Measurements from ENCODE around the gene DRD3. TPM values are rescaled to one million over a fixed set of nuclear protein-coding genes. Genes with fewer than 3 reads are reported as not detected.

Gene DRD3
- total RNA-seq (2014; rRNA removed): not detected in 2 replicates
- not detected for polyA plus RNA-seq (2012)

DNA sequence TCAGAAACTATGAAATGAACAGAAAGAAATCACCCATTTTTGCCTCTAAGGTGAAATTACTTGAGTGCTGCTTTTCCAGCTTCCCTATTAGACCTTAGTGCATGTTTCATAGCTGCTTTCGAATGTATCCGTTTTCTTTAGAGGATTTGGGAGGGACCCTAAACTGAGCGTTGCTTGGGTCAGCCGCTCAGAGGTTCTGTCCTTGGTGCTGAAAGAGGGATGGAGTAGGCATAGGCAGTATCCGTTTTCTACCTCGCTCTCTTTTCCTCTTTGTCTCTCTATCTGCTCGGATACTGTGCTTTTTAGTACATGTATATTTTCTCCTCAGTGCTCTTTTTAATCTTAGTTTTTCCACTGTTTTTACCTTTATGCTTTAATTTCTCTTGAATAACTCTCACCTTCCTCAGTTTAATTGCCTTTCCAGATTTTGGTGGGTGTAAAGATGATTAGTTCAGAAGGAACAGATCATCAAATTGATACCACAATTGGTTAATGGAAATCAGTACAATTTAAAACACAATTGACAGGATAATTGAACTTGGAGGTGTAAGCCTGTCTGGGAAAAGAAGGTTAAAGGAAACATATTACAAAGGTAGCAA, at the start of gene DRD3:
DRD3 (minus strand) TSS at position 283 of the 599 bp plus-strand sequence. CDS start 7,060 bp downstream, outside the sequence.
- DNase-seq (ENCODE audit: low read depth): peak; percentile 36

DNA sequence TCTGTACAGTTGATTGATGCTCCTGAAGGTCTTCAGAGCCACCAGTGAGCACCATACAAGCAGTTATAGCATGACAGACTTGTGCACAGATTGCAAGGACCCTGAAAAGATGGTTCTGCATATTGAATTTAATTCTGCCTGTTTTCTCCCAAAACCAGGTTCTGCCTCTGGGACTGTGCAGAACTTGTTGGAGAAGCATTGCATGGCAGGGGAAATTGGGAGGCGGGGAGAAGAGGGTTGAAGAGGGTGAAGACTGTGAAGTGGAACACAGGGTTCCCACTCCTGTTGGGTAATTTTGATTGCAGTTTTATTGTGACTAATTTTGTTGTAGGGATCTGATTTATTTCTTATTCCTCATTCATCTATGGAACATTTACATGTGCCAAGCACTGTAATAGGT, 48.2 kb upstream of the DRD3 start:
- no peak for DNase-seq (ENCODE audit: low read depth)

DNA sequence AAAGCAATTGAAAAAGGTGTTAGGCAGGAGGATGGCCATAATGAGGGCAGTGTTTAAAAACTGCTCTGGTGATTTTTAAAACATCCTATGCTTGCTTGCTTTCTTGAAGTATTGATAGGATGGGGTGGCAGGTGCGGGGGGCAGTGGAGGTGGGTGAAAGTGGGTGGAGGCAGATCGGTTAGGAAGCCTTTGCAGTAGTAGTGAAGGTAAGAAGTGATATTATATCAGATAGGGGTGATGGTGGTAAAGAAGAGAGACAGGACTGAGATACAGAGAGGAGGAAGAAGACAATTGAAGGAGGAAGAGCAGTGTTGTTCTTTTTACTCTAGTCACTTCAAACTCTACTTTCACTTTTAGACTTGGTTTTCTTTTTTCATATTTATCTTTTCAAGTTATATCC, 47.5 kb upstream of the DRD3 start:
- no peak for DNase-seq (ENCODE audit: low read depth)

DNA sequence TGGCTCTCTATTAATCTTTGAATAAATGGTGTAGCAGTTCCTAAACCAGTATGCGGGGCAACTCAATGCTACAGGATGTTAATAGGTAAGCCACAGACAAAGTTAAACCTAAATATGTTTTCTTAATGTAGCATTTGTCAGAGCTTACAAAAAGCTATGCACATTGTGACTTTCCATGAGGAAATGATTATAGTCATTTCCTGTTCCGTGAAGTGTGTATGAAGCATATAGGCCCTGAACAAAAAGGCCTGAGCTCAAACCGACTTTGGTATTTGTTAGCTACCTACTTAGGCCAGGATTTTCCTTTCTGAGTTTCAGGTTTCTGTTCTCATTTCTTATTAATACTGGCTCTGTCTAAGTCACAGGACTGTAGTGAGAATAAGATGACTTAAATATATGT, 44.3 kb upstream of the DRD3 start:
- DNase-seq (ENCODE audit: low read depth): no peak

DNA sequence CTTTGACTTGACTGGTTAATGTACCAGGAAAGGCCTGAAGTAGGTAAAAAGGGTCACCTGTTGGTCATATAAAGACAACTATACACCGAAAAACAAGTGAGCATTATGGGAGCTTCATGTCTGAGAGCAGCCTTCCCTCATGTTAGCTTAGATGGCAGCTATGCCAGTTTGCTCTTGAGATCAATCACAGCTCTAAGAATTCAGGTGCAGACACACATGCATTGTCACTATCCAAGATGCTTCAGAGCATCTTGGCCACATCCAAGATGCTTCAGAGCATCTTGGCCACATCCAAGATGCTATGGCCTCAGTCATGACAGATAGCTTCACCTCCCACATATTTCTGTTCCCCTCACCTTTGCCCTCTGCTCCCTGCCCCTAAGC, 43.0 kb upstream of the DRD3 start:
- DNase-seq (ENCODE audit: low read depth): no peak

DNA sequence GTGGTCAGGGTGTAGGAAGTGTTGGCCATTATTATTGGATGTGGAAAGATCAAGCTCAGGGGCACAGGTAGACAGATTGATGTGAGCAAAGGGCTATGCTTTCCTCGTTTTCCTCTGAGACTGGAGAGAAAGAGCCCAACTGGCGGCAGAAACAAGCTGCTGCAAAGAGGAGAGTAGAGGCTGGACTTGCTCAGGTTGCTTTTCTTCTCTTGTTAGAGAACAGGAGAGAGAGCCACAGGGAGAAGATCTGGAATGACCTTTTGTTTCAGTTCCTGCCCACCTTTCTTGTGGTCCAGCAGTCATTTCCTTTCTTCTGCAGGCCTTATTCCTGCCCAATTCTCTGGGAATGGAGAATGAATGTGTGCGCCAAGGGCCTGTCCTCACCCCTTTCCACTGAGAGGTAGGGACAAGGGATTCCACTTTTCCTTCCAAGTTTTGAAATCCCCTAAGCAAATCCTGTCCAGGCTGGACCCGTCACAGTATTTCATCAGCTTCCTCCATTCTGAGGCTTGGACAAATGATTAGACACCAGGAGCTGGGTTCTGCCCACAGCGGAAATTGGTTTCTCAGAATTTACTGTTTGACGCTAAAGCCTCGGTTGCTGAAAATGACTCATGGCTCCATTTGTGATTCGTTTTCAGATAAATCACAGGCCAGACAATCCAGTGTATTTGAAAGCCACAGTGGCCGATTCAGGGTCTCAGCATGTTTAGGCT, 42.5 kb upstream of the DRD3 start:
- DNase-seq (ENCODE audit: low read depth): no peak

DNA sequence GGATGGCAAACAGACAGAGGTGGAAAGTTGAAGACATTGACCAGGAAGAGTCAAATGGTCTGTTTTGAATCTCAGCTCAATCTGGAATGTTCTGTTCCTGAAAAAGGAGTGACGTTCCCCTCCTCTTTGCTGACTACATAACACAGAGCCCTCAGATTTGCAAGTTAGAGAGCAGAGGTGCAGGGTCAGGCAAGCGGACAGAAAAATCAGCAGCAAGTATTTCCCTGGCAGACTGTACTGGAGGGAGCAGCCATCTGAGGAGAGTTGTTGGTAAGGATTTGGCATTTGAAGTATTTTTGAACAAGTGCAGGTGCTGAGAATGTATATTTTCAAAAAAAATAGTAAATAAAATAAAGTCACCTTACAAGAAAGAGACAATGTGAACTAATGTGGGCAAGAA, 40.9 kb upstream of the DRD3 start:
- DNase-seq (ENCODE audit: low read depth): no peak

DNA sequence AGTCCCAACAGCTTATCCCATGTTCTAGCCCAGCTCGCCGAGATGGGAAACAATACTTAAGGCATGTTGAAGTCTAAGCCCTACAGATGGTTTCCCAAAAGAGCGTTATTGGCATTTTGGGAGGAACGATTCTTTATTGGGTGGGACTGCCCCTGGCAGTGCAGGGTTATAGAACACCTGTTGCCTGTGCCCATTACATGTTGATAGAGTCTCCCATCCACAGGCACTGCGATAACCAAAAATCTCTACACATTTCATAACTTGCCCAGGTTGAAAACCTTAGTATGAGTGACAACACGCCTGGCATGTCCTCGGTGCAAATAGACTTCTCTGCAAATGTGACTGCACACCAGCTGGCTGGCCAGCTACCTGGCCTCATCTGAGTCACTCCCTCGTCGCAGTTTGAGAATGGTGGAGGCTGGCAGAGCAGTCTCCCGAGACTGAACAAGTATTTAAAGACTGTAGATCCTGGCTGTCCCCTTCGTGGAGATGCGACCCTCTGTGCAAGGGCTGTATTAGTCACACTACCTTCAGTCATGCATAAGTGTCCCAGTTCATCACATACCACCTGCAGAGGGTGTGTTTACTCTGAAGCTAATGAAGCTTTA, 39.8 kb upstream of the DRD3 start:
- no peak for DNase-seq (ENCODE audit: low read depth)

DNA sequence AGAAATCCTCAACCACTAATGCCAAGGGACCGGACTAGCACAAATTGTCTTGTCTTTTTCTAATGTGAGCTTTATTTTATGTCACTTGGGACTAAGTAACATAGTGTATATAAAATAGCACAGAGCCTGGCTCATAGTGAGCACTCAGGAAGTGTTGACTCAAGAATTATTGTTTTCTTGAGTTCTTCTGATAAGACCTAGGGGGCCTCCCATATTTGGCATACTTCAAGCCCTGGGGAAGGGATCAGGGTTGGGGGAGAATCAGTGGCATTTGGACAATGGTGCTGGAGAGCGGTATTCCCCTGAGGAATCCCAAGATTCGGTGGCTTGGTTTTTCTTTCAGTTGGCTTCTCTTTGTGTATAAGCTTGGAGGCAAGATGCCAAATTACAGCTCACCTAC, 39.2 kb upstream of the DRD3 start:
- no peak for DNase-seq (ENCODE audit: low read depth)

DNA sequence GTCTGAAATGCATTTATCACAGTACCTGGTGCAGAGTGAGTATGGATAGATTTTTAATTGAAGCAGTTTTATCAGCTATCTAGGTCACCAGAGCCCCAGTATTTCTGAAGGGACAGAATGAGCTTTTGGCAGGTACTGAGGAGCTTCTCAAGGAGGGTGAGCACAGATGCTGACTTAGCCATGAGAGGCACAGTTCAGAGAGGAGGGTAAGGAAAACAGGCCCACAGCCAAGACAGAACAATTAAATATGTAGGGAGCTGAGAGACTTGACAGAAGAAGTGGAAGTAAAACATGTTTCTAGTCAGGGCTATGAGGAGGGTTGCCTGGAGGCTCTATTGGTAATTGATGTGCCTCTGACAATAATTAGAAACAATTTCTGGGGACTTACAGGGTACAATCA, 38.4 kb upstream of the DRD3 start:
- no peak for DNase-seq (ENCODE audit: low read depth)

DNA sequence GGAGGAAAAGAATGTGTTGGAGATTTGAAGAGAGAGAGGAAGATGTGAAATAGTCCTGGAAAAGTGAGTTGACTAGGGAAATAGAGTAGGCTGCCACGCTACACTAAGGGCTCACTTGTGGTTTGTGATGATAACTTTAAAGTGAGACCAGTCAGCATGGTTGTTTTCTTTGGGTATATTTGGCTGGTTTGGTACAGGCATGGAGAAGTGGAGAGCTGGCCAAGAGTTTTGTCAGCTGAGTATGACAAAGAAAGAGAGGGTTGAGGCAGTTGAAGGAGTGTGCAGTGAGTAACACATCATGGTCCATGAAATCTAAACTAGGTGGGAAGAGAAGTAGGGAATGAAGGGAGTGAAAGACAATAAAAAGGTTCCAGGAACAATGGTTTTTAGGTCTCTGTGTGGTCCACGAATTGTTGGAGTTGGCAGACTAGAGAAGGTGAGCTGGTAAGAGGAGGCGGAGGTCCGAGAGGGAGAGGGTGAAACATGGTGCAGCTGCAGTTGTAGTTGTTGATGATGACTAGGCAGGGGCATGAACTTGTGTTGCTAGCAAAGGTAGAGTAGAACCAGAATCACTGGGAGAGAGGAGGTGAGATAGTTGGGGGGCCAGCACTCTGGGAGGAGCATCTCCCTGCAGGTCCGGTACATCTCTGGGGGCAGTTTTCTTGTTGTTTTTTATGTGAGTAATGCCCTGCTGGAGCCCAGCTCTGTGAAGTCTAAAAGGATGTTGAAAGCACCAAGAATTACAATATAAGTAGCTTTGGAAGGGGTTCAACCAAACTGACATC, 37.5 kb upstream of the DRD3 start:
- DNase-seq (ENCODE audit: low read depth): peak; percentile 8

DNA sequence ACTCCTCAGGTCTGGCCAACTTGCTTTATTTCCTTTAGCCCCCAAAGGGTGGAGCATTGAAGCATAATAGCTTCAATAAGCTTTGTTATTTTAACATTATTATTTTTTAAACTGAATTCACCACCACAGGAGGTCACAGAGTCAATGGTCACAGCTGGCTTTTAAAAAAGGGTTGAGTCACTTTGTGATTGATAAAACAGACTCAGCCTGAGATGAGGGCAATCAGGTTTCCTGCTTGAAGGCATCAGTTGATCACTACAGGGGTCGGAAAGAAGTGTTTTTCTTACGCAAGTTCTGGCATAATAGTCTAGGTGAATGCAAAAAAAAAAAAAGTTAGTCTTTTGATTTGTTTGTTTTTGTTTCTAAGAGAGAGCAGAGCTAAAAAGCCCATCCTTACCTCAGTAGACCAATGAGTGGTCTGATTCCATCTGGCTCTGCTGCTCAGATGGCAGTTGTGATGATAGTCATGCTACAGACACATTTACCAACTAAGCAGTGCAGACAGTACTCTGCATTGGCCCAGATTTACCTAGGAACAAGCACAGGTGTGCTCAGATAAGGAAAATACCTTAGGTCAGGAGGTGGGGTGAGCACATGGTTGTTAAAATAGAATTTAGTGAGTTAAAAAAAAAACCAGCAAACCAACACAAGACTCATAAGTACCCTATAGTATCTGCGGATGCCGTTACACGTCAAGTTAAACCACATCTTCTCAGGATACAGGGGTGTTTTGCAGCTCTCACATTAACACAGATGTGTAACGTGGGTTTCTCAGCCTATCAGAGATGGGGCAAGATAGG, 35.9 kb upstream of the DRD3 start:
- no peak for DNase-seq (ENCODE audit: low read depth)

DNA sequence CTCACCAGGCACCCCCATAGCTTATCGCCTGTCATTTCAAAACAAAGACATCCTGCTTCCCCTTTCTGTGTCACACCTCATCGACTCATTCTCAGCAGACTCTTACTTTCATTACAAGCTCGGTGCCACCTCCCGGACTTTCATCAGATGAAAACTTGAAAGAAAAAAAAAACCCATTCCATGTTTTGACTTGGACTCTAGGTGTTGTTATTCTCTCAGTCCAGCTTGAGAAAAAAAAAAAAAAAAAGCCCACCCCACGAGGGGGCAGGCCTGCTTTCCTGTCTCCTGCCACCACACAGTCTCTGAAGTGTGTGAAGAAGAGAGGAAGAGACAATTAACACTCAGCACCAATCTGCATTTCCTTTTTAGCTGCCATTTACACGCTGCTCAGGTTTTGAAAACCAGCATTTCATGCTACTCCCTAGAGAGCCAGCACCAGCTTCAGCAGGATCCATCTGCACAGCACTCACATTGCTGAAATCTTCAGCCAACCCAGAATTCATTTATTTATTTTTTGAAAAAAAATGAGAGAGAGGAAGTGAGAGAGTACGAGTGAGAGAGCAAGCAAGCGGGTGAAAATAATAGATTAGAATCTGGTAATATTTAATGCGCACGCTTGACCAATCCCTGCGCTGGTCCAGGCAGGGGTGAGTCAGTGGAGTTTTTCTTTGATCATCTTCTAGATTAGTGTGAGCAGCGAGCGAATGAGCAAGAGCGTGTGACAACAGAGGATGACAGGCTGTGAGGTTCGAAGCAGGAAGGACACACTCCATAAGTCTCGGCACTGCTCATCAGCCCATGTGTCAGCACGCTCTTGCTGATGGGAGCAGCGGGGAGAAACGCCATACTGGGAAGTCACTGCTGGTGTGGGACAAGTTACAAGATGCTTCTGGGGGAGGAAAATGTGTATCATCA, 35.0 kb upstream of the DRD3 start:
- DNase-seq (ENCODE audit: low read depth): peak; percentile 71

DNA sequence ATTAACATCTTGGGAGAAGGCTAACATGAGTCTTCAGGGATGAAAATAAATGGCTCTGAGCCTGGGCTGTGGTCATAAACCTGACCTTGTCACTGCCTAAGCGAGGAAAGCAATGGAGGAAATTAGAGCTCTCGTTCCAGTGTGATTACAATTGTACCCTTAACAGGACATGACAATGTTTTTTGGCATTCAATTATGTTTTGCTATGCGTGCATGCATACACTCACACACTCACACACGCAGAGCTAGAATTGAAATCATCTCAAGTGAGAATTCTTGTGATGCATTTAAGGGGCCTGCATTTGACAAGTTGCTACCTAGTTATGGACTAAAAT, 34.4 kb upstream of the DRD3 start:
- DNase-seq (ENCODE audit: low read depth): peak; percentile 31

DNA sequence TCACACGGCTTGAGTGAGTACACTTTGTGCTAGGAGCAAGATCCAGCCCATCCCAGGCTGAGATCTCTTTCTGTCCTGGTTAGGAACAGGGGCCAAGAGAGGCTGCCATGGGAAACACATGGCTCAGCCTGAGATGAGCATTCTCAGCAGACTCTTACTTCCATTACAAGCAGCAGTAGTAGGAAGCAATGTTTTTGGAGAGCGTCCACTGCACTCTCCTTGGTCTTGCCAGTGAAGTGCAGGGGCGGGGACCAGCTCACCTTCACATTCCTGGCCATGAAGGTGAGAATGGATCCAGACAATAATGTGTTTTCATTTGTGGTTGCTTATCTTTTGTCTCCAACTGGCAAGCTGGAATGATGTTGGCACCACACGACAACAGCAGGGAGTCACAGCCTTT, 33.8 kb upstream of the DRD3 start:
- DNase-seq (ENCODE audit: low read depth): no peak

DNA sequence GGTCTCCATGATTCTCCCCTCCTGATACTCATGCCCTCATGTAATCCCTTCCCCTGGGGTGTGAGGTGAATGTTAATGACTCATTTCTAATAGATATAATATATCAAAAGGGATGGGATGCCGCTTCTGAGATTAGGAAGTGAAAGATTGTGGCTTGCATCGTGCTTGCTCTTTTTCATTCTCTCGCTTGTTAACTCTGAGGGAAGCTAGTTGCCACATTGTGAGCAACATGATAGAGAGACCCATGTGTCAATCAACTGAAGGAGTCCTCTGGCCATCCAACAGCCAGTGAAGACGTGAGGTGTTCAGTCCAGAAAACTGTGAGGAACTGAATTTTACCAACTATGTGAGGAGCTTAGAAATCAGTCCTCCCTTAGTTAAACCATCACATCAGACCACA, 28.9 kb upstream of the DRD3 start:
- DNase-seq (ENCODE audit: low read depth): no peak

DNA sequence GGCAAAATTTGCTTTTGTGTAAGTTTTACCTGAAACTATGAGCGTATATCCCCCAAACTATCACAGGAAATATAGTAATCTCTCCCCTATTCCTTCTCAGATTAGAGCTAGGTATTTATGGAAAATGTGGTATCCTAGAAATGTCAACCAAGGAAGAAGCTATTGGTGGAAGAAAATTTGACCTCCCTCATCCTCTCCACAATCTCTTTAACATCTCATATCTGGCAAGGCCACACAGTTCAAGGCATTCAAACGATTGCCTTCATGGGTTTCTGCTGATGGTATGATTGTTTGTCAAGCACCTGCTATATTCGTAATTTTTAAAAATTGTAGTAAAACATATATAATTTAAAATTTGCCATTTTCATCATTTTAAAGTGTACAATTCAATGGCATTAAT, 27.5 kb upstream of the DRD3 start:
- DNase-seq (ENCODE audit: low read depth): no peak

DNA sequence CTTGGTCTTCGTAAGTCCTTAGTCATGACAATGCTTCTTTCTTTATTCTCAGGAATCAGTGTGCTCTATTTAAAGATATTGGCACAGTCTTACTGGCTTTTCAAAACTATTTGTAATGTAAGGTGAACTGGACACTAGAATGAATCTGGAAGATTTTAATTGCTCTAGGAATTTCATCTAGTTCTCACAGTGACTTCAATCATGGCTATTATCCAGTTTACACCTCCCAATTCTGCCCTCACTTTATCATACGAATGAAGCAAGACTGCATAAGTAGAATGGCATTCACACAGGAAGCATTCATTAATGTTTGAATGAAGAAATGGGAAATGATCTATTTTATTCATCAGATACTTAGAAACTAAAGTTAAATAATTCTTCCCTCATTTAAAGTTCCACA, 26.7 kb upstream of the DRD3 start:
- DNase-seq (ENCODE audit: low read depth): no peak

DNA sequence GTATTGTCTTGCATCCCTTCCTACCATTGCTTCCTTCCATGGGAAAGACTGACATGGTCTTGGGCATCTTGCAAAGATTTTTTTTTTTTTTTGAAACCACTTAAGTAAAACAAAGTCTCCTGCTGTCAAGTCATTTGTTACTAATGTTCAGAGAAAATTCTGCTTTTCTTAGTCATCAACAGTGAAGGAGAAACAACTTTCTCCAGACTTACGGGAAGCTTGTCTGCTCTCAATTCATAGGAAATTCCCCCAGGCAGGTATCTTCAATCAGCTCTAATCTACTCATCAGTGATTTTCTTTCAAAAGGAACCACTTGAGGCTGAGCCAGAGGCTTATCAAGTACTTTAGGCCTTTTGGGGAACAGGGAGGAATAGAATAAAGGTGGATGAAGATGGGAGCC, 15.9 kb upstream of the DRD3 start:
- no peak for DNase-seq (ENCODE audit: low read depth)

DNA sequence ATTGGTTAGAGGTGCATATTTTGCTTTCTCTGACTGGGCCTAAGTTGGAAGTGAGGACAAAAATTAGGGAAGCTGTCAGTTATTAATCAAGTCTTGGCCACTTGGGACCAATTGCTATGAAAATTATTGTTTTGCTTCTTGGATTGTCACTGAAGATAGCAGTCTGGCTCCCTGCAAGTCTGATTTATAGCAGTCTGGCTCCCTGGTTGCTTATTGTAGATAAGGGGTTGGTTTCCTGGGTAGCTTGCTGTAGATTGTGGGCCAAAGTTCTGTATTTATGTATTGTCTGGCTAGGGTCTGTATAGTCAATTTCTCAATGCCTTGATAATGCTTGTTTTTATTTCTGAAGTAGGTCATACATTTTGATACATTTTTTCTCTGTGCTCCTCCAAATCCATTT, 13.3 kb upstream of the DRD3 start:
- no peak for DNase-seq (ENCODE audit: low read depth)

DNA sequence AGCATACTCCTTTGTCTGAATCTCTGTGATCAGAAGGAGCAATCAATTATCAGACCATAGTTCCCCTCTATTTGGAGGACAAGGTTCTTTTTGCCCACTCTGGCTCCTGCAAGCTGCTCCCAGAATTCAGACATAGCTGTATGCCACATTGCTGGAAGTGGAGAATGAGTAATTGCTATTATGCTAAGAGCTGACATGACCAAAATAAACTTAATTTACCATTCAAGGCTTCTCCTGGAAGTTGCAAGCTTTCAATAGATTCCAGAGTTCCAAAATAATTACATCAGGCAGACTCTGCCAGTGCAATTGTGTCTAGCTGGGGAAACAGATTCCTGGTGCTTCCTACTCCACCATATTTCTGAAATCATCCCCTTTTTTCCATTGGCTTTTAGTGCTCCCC, 7.6 kb upstream of the DRD3 start:
- no peak for DNase-seq (ENCODE audit: low read depth)

All from LHCN-M2 (cell line).